Measurements from ENCODE around the gene UFD1.
"Not testable (repeated sequence)": the region's sequence is repeated elsewhere in the genome, so short reads cannot be mapped to it uniquely, and the experiment has no call there.

The UFD1 gene

DNA sequence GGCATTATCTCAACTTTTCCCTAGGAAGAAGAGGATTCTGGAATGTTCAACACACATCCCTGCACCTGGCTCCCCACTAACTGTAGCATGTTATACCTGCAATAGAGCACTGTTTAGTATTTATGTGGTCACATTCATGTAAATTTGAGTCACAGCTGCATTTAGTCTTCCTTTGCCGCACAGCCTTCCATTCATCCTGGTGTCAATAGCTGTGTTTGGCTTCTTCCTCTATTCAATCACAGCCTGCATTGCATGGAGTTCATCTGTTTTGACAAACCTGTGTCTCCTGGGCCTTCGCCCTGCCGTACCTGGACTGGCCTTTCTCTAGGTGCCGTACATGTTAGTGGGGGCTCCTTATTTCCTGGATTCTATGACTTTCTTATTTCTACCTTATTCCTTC, 27.4 kb downstream of the UFD1 start:
- DNase-seq (ENCODE audit: low read depth, low spot score), result no peak
- H3K36me3 ChIP-seq (ENCODE audit: insufficient read depth, low read length), result peaks cover 47% of the 10 kb centered on the region

DNA sequence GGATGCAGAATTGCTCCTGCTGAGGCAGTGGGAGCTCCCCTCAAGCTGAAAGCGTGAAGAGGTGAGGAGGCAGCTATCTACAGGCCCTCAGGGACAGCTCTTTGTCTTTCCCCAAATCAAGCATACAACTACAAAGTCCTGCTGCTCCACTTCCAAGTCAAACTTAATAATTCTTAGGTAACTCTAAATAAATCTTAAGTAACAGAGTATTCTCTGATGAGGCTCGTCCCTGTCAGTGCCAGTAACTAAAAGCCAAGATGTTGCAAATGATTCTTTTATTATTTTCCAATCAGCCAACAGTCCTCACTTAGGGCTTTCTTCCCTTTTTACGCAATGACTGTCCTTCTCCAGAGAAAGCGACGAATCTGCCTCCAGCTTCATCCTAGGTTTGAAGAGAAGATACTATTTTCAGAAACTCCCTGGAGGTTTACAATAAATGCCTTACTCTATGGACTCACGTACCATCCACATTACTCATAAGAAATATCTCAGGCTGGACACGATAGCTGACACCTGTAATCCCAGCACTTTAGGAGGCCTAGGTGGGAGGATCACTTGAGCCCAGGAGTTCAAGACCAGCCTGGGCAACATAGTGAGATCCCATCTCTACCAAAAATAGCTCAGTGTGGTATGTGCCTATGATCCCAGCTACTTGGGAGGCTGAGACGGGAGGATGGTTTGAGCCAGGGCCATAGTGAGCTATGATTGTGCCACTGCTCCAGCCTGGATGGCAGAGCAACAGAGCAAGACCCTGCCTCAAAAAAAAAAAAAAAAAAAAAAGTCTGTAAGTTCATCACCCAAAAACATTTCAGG, 28.4 kb downstream of the UFD1 start:
- TF ChIP-seq EZH2 (IDR thresholded peaks at IDR 0.05) (no peak), FOXP2 (optimal IDR thresholded peaks at IDR 0.05; ENCODE audit: control extremely low read depth, extremely low read length, insufficient read depth) (no peak), POLR2AphosphoS5 (IDR thresholded peaks at IDR 0.05; ENCODE audit: borderline replicate concordance, low read depth, low read length) (no peak)
- Histone ChIP-seq H3K27ac (no peak overlapping the region), H3K4me3 (no peak overlapping the region), H3K9ac (ENCODE audit: insufficient read length) (no peak overlapping the region), H3K36me3 (ENCODE audit: insufficient read depth, low read length) (peaks cover 37% of the 10 kb centered on the region; the same call in 1 of the 2 replicates), H3K9me3 (ENCODE audit: low read depth, low read length) (no peaks in the 10 kb centered on the region)
- DNase-seq (ENCODE audit: low read depth, low spot score), result no peak

More for the DNA sequence above, 27.4 kb downstream of the UFD1 start:
- H3K27ac ChIP-seq, result no peak overlapping the region
- H3K9me3 ChIP-seq (ENCODE audit: low read depth, low read length), result no peaks in the 10 kb centered on the region
- H3K4me3 ChIP-seq, result no peak overlapping the region
- TF ChIP-seq EZH2 (IDR thresholded peaks at IDR 0.05) (no peak), FOXP2 (optimal IDR thresholded peaks at IDR 0.05; ENCODE audit: control extremely low read depth, extremely low read length, insufficient read depth) (no peak), POLR2AphosphoS5 (IDR thresholded peaks at IDR 0.05; ENCODE audit: borderline replicate concordance, low read depth, low read length) (no peak)
- H3K9ac ChIP-seq (ENCODE audit: insufficient read length), result no peak overlapping the region

DNA sequence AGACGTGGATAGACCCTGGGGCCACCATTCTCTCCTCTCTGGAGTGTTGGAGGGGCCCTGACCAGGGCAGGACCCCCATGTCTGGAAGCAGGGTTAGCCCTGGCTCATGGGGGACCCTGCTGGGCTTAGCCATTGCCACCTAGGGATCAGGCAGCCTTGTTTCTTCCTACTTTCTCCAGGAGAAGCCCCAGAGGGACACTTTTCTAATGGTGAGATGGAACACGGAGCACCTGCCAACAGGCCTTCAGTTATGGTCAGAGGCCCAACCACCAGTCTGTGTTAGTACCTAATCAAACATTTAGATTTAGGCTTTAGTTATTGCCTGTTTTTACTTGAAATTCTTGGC, 29.6 kb downstream of the UFD1 start:
- no peak for DNase-seq (ENCODE audit: low read depth, low spot score)
- H3K9me3 ChIP-seq (ENCODE audit: low read depth, low read length), result no peaks in the 10 kb centered on the region
- no peak overlapping the region for H3K4me3 ChIP-seq
- H3K36me3 ChIP-seq (ENCODE audit: insufficient read depth, low read length), result peaks cover 36% of the 10 kb centered on the region; the same call in 1 of the 2 replicates
- TF ChIP-seq EZH2 (IDR thresholded peaks at IDR 0.05) (no peak), POLR2AphosphoS5 (IDR thresholded peaks at IDR 0.05; ENCODE audit: borderline replicate concordance, low read depth, low read length) (no peak)
- no peak overlapping the region for H3K9ac ChIP-seq (ENCODE audit: insufficient read length)
- no peak overlapping the region for H3K27ac ChIP-seq

DNA sequence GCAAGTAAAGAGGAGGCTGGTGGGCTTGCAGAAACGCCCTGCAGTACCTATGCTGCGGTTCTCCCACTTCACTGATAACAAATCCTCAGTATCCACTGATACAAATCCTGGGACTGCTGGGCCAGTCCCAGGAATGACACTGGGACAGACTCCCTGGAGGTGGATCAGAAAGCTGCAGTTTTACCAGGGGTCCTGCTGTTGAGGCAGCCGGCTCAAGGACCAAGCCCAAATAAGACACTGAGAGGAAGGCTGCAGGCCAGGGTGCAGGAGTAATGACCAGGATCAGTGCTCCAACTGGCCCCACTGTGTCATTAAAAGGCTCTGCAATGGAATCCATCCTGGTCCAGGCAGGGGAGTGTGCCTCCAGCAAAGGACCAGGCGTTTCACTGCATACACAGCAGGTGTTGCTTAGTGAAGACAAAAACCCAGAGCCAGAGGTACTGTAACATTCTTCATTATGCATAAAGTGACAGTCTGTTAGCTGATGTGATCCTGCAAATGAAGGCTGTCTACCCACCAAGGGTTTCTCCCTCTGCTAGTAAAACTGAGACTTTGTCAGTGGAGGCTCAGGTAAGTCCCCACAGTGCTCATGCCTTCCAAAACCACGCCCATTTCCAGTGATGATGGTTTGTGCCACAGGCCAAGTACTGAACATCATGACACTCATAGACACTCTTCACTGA, 30.1 kb downstream of the UFD1 start:
- peak overlapping the region; percentile 78 for H3K4me3 ChIP-seq
- peaks cover 36% of the 10 kb centered on the region; the same call in 1 of the 2 replicates for H3K36me3 ChIP-seq (ENCODE audit: insufficient read depth, low read length)
- no peak overlapping the region for H3K9ac ChIP-seq (ENCODE audit: insufficient read length)
- H3K9me3 ChIP-seq (ENCODE audit: low read depth, low read length), result no peaks in the 10 kb centered on the region
- DNase-seq (ENCODE audit: low read depth, low spot score), result no peak
- TF ChIP-seq FOXP2 (optimal IDR thresholded peaks at IDR 0.05; ENCODE audit: control extremely low read depth, extremely low read length, insufficient read depth) (no peak), EZH2 (IDR thresholded peaks at IDR 0.05) (no peak), POLR2AphosphoS5 (IDR thresholded peaks at IDR 0.05; ENCODE audit: borderline replicate concordance, low read depth, low read length) (no peak)
- H3K27ac ChIP-seq, result no peak overlapping the region

DNA sequence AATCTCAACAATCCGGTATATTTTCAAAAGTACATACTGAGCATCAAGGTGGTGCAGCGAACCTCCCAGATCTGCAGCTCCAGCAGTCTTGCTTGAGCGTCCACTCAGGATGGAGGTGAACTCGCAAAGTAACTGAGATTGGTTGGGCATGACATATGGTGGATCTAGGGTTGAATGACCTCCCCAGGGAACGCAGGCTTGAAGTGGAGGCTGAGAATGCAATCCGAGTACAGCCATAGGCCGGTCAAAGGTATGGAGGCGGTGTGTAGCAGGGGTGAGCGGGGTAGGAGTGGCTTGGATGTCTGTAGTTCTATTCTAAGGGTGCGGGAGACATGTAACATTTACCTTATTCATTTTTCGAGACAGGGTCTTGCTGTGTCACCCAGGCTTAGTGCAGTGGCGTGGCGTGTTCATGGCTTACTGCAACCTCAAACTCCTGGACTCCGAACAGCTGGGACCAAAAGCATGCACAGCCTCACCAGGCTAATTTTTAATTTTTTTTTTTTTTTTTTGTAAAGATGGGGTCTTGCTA, 30.9 kb downstream of the UFD1 start:
- no peak for DNase-seq (ENCODE audit: low read depth, low spot score)
- H3K36me3 ChIP-seq (ENCODE audit: insufficient read depth, low read length), result peaks cover 36% of the 10 kb centered on the region; the same call in 1 of the 2 replicates

DNA sequence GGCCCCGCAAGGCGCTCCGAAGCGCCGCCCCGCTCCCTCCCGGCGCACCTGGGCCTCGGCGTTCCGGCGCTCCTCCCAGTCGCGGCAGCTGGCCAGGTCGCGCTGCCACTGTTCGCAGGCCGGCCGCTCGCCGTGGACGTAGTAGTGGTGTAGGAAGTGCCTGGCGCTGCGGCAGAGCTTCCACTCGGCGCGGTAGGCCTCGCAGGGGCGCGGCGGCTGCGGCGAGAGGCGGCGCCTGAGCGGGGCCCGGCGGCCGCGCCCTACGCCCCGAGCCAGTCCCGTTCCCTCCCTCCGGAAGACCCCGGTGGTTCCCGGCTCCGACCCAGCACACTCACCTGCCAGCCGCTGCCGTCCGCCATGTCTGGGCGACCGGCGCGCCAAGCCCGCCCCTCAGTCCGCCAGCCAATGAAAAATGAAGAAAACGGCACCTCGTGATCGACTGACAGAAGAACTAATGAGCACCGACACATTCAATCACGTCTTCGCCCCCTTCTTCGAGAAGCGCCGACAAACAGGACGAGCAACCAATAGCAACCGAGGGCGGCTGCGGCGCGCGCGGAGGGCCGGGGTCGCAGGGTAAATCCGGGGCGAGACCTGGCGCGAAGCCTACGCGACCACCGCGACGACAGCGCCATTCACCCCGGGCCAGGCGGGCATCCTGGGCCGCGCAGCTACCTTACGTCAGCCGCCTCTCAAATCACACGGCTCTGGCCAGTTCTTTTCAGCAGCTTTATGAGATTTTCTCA, 31.5 kb downstream of the UFD1 start, which contains the start of gene C22orf39:
Gene C22orf39, minus strand, starts transcription at position 382 of the 746 bp plus-strand sequence. Its CDS starts 23 bp downstream, at position 359.
- no peak for TF ChIP-seq FOXP2 (optimal IDR thresholded peaks at IDR 0.05; ENCODE audit: control extremely low read depth, extremely low read length, insufficient read depth)
- no peak for TF ChIP-seq EZH2 (IDR thresholded peaks at IDR 0.05)
- peak; percentile 89 for TF ChIP-seq POLR2AphosphoS5 (IDR thresholded peaks at IDR 0.05; ENCODE audit: borderline replicate concordance, low read depth, low read length)
- Histone ChIP-seq H3K27ac (0 out of 2 replicates have a peak within 1 kb of the TSS, but pooled peaks have one; percentile 58), H3K36me3 (ENCODE audit: insufficient read depth, low read length) (peaks cover 36% of the 10 kb centered on the region; the same call in 1 of the 2 replicates), H3K9ac (ENCODE audit: insufficient read length) (peak within 1 kb of the TSS; percentile 92), H3K9me3 (ENCODE audit: low read depth, low read length) (no peaks in the 10 kb centered on the region), H3K4me3 (peak within 1 kb of the TSS; percentile 78)
- peak; percentile 63 for DNase-seq (ENCODE audit: low read depth, low spot score)

More for the DNA sequence above, 30.9 kb downstream of the UFD1 start:
- Histone ChIP-seq H3K9me3 (ENCODE audit: low read depth, low read length) (no peaks in the 10 kb centered on the region), H3K27ac (no peak overlapping the region), H3K9ac (ENCODE audit: insufficient read length) (peak overlapping the region; percentile 73), H3K4me3 (peak overlapping the region; percentile 78)
- TF ChIP-seq EZH2 (IDR thresholded peaks at IDR 0.05) (no peak), FOXP2 (optimal IDR thresholded peaks at IDR 0.05; ENCODE audit: control extremely low read depth, extremely low read length, insufficient read depth) (no peak), POLR2AphosphoS5 (IDR thresholded peaks at IDR 0.05; ENCODE audit: borderline replicate concordance, low read depth, low read length) (no peak)

GRCh38 chr22:19446603-19447329, 32.2 kb downstream of the UFD1 start:
- H3K36me3 ChIP-seq (ENCODE audit: insufficient read depth, low read length), result peaks cover 35% of the 10 kb centered on the region; the same call in 1 of the 2 replicates
- no peak for DNase-seq (ENCODE audit: low read depth, low spot score)
- H3K27ac ChIP-seq, result no peak overlapping the region
- no peaks in the 10 kb centered on the region for H3K9me3 ChIP-seq (ENCODE audit: low read depth, low read length)
- TF ChIP-seq POLR2AphosphoS5 (IDR thresholded peaks at IDR 0.05; ENCODE audit: borderline replicate concordance, low read depth, low read length) (no peak), EZH2 (IDR thresholded peaks at IDR 0.05) (no peak), FOXP2 (optimal IDR thresholded peaks at IDR 0.05; ENCODE audit: control extremely low read depth, extremely low read length, insufficient read depth) (no peak)
- H3K9ac ChIP-seq (ENCODE audit: insufficient read length), result peak overlapping the region; percentile 92
- H3K4me3 ChIP-seq, result peak overlapping the region; percentile 78

- not testable (repeated sequence) for DNase-seq (ENCODE audit: low read depth, low spot score); H3K9me3 ChIP-seq (ENCODE audit: low read depth, low read length); H3K4me3 ChIP-seq; H3K27ac ChIP-seq; H3K9ac ChIP-seq (ENCODE audit: insufficient read length)
- peaks cover 32% of the 10 kb centered on the region; the same call in 1 of the 2 replicates for H3K36me3 ChIP-seq (ENCODE audit: insufficient read depth, low read length)
Measured at GRCh38 chr22:19445279-19445982, 33.6 kb downstream of the UFD1 start.
